ENCODE data around the gene SLC39A11.

SLC39A11 gene

GRCh38 chr17:72617557-72617956 lies 474.9 kb downstream of the SLC39A11 start:
- no peaks in the 10 kb centered on the region for H3K36me3 ChIP-seq
- no peak for TF ChIP-seq Cebpa-rat (IDR thresholded peaks at IDR 0.05)
- no peak overlapping the region for H3K9ac ChIP-seq
- H3K27ac ChIP-seq: no peak overlapping the region
- peaks cover 5% of the 10 kb centered on the region; the same call in 1 of the 2 replicates for H3K27me3 ChIP-seq
- H4K20me1 ChIP-seq: no peaks in the 10 kb centered on the region
- peak overlapping the region; percentile 69 for H3K4me2 ChIP-seq
- H3K9me3 ChIP-seq: no peaks in the 10 kb centered on the region
- no peak overlapping the region for H3K4me3 ChIP-seq
- H3K4me1 ChIP-seq: peaks cover 14% of the 10 kb centered on the region

GRCh38 chr17:72616447-72616846 lies 476.0 kb downstream of the SLC39A11 start:
- H3K4me1 ChIP-seq: peaks cover 14% of the 10 kb centered on the region
- no peak overlapping the region for H3K9ac ChIP-seq
- H3K9me3 ChIP-seq: no peaks in the 10 kb centered on the region
- no peaks in the 10 kb centered on the region for H3K36me3 ChIP-seq
- H3K4me2 ChIP-seq: no peak overlapping the region
- no peaks in the 10 kb centered on the region for H3K27me3 ChIP-seq
- no peaks in the 10 kb centered on the region for H4K20me1 ChIP-seq
- no peak overlapping the region for H3K27ac ChIP-seq
- no peak overlapping the region for H3K4me3 ChIP-seq
- TF ChIP-seq Cebpa-rat (IDR thresholded peaks at IDR 0.05): no peak

DNA sequence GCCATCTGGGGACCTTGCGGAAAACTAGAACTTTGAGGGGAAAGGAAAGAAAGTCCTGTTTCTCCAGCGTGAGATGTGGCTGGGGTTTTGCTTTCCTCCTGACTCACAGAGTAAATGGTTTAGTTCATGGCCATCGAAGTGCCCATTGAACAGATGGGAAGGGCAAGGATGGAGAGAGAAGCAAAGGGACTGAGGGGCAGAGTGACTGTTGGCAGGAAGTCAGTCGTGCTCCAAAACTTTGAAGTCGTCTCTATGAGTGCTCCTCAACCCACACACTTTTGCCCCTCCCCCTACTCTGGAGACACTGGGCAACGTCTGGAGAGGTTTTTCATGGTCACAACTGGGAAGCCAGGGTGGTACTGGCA lies 476.9 kb downstream of the SLC39A11 start:
- H3K27ac ChIP-seq: no peak overlapping the region
- no peaks in the 10 kb centered on the region for H3K27me3 ChIP-seq
- no peak overlapping the region for H3K9ac ChIP-seq
- no peak overlapping the region for H3K4me2 ChIP-seq
- TF ChIP-seq Cebpa-rat (IDR thresholded peaks at IDR 0.05): no peak
- H3K9me3 ChIP-seq: no peaks in the 10 kb centered on the region
- no peak overlapping the region for H3K4me3 ChIP-seq
- H3K4me1 ChIP-seq: peaks cover 14% of the 10 kb centered on the region
- H3K36me3 ChIP-seq: no peaks in the 10 kb centered on the region
- no peaks in the 10 kb centered on the region for H4K20me1 ChIP-seq

DNA sequence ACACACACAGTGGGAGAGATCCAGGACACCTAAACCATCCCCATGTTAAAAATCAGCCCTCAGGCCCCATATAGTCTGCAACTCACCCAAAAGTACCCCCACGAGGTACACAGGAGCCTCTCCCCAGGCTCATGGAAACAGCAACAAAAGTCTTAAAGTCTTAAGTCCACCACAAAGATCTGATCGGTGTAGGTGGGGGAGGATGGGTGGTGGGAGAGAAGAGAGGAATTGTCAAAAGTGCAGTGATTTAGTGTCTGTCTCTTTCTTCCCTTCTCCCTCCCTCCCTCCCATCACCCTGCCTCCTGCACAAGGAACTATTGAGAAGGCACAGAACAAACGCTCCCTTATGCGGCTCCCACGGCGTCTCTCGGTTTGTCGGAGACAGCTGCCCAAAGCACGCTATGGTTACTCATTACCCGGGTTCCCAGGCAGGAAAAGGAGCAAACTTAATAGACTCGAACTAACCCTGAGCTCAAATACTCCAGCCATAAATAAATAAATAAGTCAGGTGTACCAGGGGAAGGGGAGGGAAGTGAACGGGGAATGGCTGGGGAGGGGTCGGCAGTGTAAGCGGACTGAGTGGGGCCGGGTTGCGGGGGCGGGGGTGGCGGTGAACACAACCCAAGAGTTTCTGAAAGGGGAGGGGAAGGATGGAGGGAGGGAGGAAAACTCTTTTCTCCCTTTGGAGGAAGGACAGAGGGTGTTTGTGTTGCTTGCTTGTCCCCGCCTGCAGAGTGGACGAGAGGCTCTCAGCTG lies 477.4 kb downstream of the SLC39A11 start:
- Histone ChIP-seq H3K4me2 (no peak overlapping the region), H3K9ac (no peak overlapping the region), H3K4me1 (peaks cover 14% of the 10 kb centered on the region), H3K27me3 (no peaks in the 10 kb centered on the region), H3K27ac (no peak overlapping the region), H3K9me3 (no peaks in the 10 kb centered on the region), H3K4me3 (no peak overlapping the region), H4K20me1 (no peaks in the 10 kb centered on the region), H3K36me3 (no peaks in the 10 kb centered on the region)
- no peak for TF ChIP-seq Cebpa-rat (IDR thresholded peaks at IDR 0.05)

- Histone ChIP-seq H3K9ac (no peak overlapping the region), H3K4me1 (peaks cover 14% of the 10 kb centered on the region), H3K4me2 (no peak overlapping the region), H3K36me3 (no peaks in the 10 kb centered on the region), H3K9me3 (no peaks in the 10 kb centered on the region), H3K4me3 (no peak overlapping the region), H3K27ac (no peak overlapping the region), H3K27me3 (no peaks in the 10 kb centered on the region), H4K20me1 (no peaks in the 10 kb centered on the region)
- TF ChIP-seq Cebpa-rat (IDR thresholded peaks at IDR 0.05): no peak
Observed at GRCh38 chr17:72614476-72614870, 478.0 kb downstream of the SLC39A11 start.

- Histone ChIP-seq H3K4me1 (peaks cover 14% of the 10 kb centered on the region), H3K27me3 (no peaks in the 10 kb centered on the region), H3K9ac (no peak overlapping the region), H3K4me3 (no peak overlapping the region), H3K4me2 (no peak overlapping the region), H3K27ac (no peak overlapping the region), H4K20me1 (no peaks in the 10 kb centered on the region), H3K9me3 (no peaks in the 10 kb centered on the region), H3K36me3 (no peaks in the 10 kb centered on the region)
- TF ChIP-seq Cebpa-rat (IDR thresholded peaks at IDR 0.05): no peak
Observed at GRCh38 chr17:72613806-72614292, 478.6 kb downstream of the SLC39A11 start.

- no peaks in the 10 kb centered on the region for H3K36me3 ChIP-seq
- H3K9ac ChIP-seq: no peak overlapping the region
- H3K27ac ChIP-seq: no peak overlapping the region
- no peaks in the 10 kb centered on the region for H3K27me3 ChIP-seq
- peaks cover 11% of the 10 kb centered on the region for H3K4me1 ChIP-seq
- TF ChIP-seq Cebpa-rat (IDR thresholded peaks at IDR 0.05): no peak
- peaks cover 2% of the 10 kb centered on the region; the same call in 1 of the 2 replicates for H3K9me3 ChIP-seq
- no peak overlapping the region for H3K4me3 ChIP-seq
- H3K4me2 ChIP-seq: no peak overlapping the region
- no peaks in the 10 kb centered on the region for H4K20me1 ChIP-seq
Observed at GRCh38 chr17:72613396-72613795, 479.1 kb downstream of the SLC39A11 start.

DNA sequence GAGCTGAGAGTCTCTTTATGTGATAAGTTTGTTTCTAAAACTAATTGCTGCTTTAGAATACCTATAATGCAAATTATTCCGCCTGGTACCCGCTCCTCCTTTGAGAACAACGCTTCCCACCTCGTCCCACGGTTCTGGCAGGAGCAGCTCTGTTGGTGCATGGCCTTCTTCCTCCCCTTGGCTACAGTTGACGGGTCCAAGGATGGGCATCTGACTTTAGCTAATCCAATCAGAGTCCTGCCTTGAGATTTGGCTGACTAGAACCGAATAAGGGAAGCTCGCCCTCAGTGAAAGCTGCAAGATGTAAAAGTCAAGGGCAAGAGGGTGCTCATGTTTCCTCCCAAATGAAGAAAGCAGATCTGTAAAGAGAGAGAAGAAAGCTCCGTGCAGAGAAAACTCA lies 481.3 kb downstream of the SLC39A11 start:
- TF ChIP-seq Cebpa-rat (IDR thresholded peaks at IDR 0.05): no peak
- Histone ChIP-seq H3K4me3 (no peak overlapping the region), H3K27me3 (no peaks in the 10 kb centered on the region), H3K36me3 (no peaks in the 10 kb centered on the region), H3K9me3 (peaks cover 8% of the 10 kb centered on the region), H3K4me1 (no peaks in the 10 kb centered on the region), H3K4me2 (no peak overlapping the region), H3K27ac (no peak overlapping the region), H3K9ac (no peak overlapping the region), H4K20me1 (no peaks in the 10 kb centered on the region)

GRCh38 chr17:72609501-72609900 lies 483.0 kb downstream of the SLC39A11 start:
- no peak overlapping the region for H3K4me2 ChIP-seq
- no peak overlapping the region for H3K4me3 ChIP-seq
- no peaks in the 10 kb centered on the region for H3K27me3 ChIP-seq
- no peaks in the 10 kb centered on the region for H3K4me1 ChIP-seq
- no peaks in the 10 kb centered on the region for H3K36me3 ChIP-seq
- no peaks in the 10 kb centered on the region for H4K20me1 ChIP-seq
- no peak overlapping the region for H3K9ac ChIP-seq
- peaks cover 8% of the 10 kb centered on the region for H3K9me3 ChIP-seq
- H3K27ac ChIP-seq: no peak overlapping the region
- no peak for TF ChIP-seq Cebpa-rat (IDR thresholded peaks at IDR 0.05)

- Histone ChIP-seq H3K9me3 (peaks cover 8% of the 10 kb centered on the region), H4K20me1 (no peaks in the 10 kb centered on the region), H3K9ac (no peak overlapping the region), H3K27me3 (no peaks in the 10 kb centered on the region), H3K36me3 (no peaks in the 10 kb centered on the region), H3K27ac (no peak overlapping the region), H3K4me1 (no peaks in the 10 kb centered on the region), H3K4me2 (no peak overlapping the region), H3K4me3 (no peak overlapping the region)
- no peak for TF ChIP-seq Cebpa-rat (IDR thresholded peaks at IDR 0.05)
Observed at GRCh38 chr17:72608436-72608835, 484.1 kb downstream of the SLC39A11 start.

Data from BLaER1 (cell line).